PFSK-1 (cell line): ENCODE data around the gene DNASE1L2.

Experiments
- POLR2AphosphoS5 ChIP-seq: IDR thresholded peaks from 2 replicates; pipeline ENCODE4 v1.6.1; 2012; ENCODE audit warnings: low read depth, mild to moderate bottlenecking, control low read depth, low read length, moderate library complexity
- REST ChIP-seq, 2 experiments: IDR thresholded peaks; 2 replicates each; pipeline versions ENCODE4 v1.6.1 to v1.8.0; 2011 to 2012; ENCODE audit warnings: low read depth in 2 of 2, low read length in 2 of 2, control low read depth in 1 of 2, inconsistent platforms in 1 of 2, mild to moderate bottlenecking in 1 of 2, moderate library complexity in 1 of 2; ENCODE audit not compliant: insufficient read depth in 1 of 2

- TF ChIP-seq REST (IDR thresholded peaks at IDR 0.05; ENCODE audit: insufficient read depth in 1 of 2, low read depth in 2 of 2, low read length in 2 of 2) (no peak), POLR2AphosphoS5 (no peak)
Observed at GRCh38 chr16:2200313-2200712, 35.9 kb upstream of the DNASE1L2 start.
